HG02973 (cell line): ENCODE measurements around the gene B9D1.

Source experiments
- ATAC-seq: cut with Tn5 transposase; IDR thresholded peaks from one replicate; pipeline ENCODE4 v1.9.1; 2021; ENCODE audit warnings: moderate library complexity; ENCODE audit not compliant: unreplicated experiment

B9D1 gene

DNA sequence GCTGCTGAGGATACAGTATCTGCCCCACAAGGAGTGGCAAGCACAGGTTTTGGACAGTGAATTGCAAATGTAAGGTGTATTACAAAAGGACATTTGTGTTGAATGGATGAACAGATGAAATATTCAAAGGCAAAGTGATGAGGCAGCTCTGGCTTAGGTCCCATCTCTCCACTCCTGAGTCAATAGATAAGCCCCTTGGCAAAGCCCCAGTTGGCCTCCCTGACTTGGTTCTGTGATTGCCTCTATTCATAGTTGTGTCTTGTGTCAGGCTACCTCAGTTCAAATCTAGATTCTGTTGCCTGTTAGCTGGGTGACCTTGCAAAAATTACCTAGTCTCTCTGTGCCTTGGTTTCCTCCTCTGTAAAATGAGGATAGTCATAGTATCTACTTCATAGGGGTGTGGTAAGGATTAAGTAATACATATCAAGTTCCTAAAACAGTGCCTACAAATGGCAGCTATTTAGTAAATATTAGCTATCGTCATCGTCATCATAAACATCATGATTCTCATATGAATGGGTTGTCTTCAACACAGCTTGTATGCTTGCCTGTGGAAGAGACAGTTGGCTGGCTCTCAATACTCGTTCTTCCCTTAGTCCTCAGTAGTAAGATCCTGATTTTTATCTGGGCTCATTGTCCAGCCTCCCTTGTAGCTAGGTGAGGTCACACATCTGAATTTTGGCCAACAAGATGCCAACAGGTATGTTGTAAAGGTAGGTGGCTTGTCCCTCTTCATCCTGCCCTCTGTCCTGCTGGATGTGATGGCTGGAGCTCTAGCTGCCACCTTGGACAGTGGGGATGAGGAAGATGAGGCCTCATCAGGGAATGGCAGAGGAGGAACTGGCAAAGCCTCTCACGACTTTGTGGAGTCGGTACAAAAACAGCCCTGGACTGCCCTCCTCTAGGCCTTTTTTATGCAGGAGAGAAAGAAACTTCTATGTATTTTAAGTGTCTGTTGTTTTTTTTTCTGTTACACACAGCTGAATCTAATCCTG lies 26.6 kb upstream of the B9D1 start:
- ATAC-seq = no peak

DNA sequence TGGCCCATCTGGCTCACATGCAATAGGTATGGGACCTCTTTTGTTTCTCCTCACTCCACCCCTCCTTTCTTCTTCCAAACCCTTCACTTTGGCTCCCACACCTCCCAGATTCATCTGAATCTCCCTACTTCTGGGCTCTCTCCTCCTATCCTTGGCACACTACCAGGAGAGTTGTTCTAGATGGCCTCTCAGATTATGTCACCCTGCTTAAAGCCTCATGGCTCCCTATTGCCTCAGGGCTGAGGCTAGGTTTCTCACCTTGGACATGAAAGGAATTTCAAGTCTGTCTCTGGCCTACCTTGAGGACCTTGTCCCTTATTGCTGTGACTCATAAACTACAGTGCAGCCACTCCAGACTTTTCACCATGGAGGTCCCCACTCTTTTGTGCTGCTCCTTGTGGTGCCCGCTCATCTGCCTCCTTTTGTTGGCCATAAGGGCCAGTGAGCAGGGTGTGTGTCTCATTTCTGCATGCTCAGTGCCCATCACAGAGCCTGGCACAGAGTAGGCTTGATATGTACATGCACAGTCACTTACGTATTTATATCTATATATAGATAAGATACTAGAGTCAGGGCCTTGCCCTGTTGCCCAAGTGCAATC lies 25.5 kb upstream of the B9D1 start:
- ATAC-seq = no peak

DNA sequence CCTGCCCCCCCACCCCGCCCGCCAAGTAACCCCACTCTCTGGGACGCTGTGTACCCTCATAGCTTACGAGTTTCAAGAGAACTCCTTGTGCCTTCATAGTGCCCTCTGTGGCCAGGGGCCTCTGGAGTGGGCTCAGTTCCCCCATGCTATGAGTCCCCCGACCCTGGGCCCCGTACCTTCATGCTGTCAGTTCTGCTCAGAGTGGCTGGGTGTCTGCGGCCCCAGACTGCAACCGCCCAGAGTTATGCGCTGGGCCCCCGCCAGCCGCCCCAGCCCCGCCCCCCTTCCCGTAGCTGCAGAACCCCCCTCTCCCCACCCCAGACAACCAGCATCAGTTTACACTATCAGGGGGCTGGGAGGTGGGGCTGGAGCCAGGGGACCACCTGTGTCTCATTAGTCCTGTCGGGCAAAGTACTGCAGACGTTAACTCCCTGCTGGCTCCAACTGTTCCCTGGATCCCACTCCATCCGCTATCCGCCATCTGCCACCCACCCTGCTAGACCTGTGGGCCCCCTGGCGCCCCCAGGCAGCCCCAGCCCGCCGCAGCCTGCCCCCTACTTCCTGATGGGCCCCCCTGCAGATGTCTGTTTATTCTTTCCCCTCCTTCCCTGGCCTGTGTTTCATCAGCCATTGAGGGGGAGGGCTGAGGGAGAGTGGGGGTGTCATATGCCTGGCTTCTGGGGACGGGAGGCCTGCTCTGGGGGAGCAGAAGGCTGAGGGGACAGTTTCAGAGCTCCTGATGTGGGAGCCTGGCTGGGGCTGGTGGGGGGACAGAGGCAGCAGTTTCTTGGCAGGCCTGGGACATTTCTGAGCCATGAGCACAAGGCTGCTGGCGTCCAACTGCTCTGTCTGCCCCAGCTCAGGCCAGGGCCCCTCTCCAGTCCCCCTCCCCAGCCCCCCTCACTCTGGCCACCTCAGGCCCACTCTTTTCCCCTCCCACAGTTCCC lies 24.7 kb upstream of the B9D1 start, which contains the start of gene MFAP4:
TSS of gene MFAP4 (minus strand) at position 217 of the 947 bp plus-strand sequence. CDS start at position 182, 35 bp downstream.
- ATAC-seq = no peak

DNA sequence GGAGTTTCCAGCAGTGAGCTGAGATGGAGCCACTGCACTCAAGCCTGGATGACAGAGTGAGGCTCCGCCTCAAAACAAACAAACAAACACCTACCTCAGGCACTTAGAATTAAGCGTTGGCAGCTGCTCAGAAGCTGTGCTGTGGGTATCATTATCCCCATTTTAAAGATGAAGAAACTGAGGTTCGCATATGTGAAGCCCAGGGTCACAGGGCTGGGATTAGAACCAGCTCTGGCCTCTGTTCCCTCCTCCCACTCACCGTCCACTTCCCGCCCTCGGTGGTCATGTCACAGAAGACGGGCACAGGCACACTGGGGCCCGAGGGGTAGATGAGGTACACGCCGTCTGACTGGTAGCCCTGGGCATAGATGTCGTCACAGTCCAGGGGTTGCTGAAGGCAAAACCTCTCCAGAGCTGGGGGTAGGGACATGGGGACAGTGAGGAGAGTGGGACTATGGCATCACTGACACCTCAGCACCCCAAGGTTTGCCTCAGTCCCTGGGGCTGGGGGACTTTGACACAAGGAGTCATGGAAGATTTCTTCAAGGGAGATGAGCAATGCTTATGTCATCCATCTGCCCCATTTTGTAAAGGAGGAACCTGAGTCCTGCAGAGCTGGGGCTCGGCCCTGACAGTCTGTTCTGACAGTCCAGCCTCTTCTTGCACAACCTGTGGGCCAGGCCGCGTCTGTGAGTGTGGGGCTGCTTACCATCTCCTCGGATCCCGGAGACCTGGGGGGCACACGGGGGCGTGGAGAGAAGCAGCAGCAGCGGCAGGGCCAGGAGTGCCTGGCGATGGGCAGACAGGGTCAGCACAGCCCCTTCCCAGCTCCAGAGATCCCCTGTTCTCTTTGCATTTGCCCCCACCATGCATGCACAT lies 23.8 kb upstream of the B9D1 start:
- ATAC-seq = no peak

DNA sequence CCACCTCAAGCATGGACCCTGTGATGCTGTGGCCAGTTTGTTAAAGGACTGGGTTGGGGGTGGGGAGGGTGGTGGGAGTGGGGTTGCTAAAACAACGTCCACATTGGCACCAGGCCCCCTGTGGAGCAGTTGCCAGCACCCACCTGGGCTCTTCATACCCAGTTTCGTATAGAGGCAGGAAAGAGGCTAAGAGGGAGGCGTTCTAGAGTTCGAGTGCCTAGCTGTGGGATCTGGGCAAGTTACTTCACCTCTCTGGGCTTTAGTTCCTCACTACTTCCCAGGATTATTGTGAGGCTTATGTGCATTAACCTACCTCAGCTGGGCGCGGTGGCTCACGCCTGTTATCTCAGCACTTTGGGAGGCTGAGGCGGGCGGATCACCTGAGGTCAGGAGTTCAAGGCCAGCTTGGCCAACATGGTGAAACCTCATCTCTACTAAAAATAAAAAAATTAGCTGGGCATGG lies 23.0 kb upstream of the B9D1 start:
- no peak for ATAC-seq

DNA sequence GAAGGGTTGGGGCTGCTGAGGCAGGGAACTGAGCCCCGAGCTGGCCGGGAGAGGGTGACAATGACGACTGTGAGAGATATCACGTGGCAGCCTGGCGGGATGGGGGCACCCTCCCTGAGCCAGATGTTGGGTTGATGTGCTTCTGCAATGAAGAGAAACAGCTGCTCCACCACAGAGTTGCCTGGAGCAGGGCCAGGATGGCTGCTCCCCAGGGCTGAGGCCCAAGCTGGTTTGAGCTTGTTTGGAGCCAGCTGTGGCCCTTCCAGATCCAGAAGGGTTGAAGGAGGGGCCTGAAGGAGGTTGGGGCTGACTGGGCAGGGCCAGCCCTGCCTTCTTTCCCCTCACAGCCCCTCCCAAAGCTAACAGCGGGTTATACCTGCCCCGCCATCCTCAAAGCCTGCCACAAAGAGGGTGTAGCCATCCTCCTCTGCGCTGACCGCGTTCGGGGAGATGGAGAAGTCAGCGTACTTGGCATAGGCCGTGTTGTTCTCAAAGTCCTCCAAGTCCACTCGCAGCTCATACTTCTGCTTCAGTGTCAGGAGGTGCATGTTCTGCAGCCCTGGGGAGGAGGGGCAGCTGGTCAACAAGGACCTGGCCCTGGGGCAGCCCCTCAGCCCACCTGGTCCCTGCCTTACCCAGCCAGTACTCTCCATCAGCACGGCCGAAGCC lies 22.3 kb upstream of the B9D1 start:
- no peak for ATAC-seq

DNA sequence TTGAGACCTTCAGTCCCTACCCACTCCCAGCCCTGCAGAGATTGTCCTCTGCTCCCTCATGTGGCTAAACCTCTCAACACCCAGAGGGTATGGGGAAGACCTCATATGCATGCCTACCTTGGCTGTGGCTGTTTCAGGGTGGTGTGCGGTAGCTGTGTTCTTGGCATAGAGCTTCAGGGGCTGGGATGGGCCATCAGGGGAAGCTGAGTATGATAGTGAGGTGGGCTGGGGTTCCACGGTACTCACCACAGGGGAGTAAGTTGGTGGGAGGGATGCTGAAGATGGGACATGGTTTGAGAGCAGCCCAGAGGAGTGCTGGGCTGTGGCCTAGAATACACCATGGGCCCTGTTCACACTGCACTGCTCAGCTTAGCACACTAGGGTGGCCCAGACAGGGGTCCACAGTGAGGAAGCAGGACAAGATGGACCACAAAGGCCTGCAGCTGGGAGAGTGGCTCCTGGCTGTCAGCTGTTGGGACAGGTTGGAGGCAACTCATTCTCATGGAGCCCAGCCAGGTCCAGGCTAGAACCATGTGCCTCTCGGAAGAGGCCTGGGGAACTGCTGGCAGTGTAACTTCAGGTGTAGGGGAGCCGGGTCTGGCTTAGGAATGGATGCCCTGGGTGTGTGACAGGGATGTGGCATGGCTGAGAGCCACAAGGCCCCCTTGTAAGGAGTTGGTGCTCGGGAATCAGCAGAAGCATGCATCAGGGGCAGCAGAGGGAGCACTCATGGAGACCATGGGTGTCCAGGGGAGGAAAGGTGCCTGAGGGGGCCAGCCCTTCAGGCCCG lies 21.4 kb upstream of the B9D1 start:
- no peak for ATAC-seq

DNA sequence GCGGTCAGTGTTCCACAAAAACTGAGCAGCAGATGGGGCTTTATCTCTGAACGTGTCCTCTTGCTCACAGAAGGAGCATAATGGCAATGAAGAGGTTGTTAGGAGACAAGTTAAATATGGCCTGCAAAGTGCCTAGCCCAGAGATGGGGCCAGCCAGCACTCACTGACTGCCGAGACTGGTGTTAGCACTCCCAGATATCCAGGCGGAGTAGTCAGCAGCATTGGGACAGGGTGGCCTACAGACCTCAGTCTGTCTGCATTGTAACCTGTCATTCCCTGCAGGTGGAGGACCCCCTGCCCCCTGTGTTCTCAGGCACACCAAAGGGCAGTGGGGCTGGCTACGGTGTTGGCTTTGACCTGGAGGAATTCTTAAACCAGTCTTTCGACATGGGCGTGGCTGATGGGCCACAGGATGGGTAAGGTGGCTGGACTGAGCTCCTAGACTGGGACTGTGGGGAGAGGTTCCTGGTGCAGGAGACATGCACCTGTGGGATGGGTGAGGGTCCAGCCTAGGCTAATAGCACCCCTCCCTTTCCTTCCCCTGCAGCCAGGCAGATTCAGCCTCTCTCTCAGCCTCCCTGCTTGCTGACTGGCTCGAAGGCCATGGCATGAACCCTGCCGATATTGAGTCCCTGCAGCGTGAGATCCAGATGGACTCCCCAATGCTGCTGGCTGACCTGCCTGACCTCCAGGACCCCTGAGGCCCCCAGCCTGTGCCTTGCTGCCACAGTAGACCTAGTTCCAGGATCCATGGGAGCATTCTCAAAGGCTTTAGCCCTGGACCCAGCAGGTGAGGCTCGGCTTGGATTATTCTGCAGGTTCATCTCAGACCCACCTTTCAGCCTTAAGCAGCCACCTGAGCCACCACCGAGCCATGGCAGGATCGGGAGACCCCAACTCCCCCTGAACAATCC lies 20.3 kb upstream of the B9D1 start:
- ATAC-seq = no peak

DNA sequence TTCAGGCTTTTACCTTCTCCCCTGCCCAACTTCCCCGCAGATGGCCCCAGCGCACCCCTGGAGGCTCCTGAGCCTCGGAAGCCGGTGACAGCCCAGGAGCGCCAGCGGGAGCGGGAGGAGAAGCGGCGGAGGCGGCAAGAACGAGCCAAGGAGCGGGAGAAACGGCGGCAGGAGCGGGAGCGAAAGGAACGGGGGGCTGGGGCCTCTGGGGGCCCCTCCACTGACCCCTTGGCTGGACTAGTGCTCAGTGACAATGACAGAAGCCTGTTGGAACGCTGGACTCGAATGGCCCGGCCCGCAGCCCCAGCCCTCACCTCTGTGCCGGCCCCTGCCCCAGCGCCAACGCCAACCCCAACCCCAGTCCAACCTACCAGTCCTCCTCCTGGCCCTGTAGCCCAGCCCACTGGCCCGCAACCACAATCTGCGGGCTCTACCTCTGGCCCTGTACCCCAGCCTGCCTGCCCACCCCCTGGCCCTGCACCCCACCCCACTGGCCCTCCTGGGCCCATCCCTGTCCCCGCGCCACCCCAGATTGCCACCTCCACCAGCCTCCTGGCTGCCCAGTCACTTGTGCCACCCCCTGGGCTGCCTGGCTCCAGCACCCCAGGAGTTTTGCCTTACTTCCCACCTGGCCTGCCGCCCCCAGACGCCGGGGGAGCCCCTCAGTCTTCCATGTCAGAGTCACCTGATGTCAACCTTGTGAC lies 19.4 kb upstream of the B9D1 start:
- ATAC-seq = no peak

DNA sequence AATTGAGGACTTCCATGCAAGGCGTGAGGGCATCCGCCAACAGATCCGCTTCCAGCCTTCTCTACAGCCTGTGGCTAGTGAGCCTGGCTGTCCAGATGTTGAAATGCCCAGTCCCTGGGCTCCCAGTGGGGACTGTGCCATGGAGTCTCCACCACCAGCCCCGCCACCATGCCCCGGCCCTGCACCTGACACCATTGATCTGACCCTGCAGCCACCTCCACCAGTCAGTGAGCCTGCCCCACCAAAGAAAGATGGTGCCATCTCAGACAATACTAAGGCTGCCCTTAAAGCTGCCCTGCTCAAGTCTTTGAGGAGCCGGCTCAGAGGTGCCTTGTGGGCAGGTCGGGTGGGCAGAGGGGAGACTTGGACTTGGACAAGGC lies 18.8 kb upstream of the B9D1 start:
- ATAC-seq = no peak

DNA sequence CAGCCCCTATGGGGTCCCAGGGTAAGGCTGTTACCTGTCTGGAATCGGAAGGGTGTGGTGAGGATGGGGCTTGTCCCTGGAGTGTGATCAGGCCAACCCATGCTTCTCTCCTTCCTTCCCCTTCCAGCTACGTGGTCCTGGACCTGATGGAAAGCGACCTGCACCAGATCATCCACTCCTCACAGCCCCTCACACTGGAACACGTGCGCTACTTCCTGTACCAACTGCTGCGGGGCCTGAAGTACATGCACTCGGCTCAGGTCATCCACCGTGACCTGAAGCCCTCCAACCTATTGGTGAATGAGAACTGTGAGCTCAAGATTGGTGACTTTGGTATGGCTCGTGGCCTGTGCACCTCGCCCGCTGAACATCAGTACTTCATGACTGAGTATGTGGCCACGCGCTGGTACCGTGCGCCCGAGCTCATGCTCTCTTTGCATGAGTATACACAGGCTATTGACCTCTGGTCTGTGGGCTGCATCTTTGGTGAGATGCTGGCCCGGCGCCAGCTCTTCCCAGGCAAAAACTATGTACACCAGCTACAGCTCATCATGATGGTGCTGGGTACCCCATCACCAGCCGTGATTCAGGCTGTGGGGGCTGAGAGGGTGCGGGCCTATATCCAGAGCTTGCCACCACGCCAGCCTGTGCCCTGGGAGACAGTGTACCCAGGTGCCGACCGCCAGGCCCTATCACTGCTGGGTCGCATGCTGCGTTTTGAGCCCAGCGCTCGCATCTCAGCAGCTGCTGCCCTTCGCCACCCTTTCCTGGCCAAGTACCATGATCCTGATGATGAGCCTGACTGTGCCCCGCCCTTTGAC lies 18.2 kb upstream of the B9D1 start:
- ATAC-seq = no peak

DNA sequence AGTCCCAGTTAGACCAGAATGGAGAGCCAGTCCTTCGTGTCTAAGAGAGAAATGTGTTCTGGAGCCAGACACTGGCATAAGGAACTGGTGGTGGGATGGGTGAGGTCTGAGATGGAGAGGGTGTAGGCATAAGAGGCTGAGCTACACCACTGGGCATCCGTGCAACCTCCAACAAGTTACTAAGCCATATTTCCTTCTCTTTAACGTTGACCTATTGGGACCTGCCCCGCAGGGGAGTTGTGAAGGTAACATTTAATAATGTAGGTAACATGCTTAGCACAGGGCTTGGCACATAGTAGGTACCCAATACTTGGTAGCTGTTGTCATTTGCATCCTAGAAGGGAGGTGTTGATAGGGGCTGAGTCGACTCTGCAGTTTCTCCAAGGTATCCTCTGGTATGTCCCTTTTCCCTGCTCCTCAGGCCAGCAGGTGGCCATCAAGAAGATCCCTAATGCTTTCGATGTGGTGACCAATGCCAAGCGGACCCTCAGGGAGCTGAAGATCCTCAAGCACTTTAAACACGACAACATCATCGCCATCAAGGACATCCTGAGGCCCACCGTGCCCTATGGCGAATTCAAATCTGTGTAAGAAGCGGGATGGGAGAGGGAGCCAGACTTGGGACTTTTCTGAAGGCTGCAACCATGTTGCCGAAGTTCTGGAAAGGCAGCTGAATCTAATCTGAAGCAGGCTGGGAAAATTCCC lies 17.0 kb upstream of the B9D1 start:
- no peak for ATAC-seq

DNA sequence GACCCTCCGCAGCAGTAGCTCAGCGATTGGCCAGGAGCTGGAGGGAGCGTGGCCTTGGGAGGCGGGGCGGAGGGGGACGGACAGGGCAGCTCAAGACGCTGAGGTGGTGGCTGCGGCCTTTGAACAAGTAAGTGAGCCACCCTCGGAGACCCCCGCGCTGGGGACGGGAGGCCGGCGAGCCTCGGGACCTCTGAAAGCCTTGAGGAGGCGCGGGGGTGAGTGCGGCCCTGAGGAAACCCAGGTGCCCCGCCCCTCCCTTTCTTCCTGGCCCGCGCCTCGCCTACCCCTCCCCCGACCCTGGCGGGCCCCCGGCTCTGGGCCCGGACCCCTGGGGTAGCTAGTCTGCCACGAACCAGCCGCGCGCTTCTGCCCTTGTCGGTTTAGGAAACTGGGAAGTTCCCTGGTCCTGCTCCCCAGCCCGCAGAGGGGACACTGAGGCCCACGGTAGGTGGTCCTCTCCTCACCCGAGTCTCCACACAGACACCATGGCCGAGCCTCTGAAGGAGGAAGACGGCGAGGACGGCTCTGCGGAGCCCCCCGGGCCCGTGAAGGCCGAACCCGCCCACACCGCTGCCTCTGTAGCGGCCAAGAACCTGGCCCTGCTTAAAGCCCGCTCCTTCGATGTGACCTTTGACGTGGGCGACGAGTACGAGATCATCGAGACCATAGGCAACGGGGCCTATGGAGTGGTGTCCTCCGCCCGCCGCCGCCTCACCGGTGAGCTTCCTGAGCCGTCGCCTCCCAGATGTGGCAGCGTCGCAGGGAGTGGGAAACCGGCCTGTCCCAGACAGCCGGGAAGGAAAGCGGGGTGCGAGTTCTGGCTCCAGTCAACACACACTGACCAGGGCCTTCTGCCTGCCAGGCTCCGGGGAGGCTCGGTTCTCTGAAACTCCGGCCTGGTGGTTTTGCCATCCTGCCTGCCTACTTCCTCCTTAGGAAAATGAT lies 16.2 kb upstream of the B9D1 start, which contains the start of gene MAPK7:
TSS of gene MAPK7 (plus strand) at position 83 of the 945 bp plus-strand sequence. CDS start at position 486, 403 bp downstream.
- ATAC-seq = peak; percentile 9
